Osteoblast (primary cell): ENCODE results near the gene MADD. TPM values are rescaled to one million over a fixed set of nuclear protein-coding genes. Genes with fewer than 3 reads are reported as not detected.
"Not testable (repeated sequence)": the region's sequence is repeated elsewhere in the genome, so short reads cannot be mapped to it uniquely, and the experiment has no call there.

Source experiments
- DNase-seq: peaks from one replicate; pipeline ENCODE4 v3.0.0; 2011; ENCODE audit warnings: low spot score, mixed read lengths; ENCODE audit not compliant: insufficient read length; ENCODE audit errors: missing footprints
- H2AFZ ChIP-seq: 2 replicates; pipeline ENCODE4 v1.6.0; 2011; ENCODE audit warnings: mild to moderate bottlenecking, low read length
- H3K27ac ChIP-seq: 2 replicates; pipeline ENCODE4 v1.5.1; 2011; ENCODE audit warnings: mild to moderate bottlenecking, low read depth, low read length, moderate library complexity
- H3K27me3 ChIP-seq: 2 replicates; pipeline ENCODE4 v1.6.0; 2012; ENCODE audit warnings: mild to moderate bottlenecking, control low read depth, inconsistent platforms, low read length, moderate library complexity; ENCODE audit not compliant: insufficient read depth
- H3K36me3 ChIP-seq: 2 replicates; pipeline ENCODE4 v1.5.1; 2011; ENCODE audit warnings: mild to moderate bottlenecking, low read length, control low read depth, moderate library complexity; ENCODE audit not compliant: insufficient read depth
- H3K4me1 ChIP-seq: 2 replicates; pipeline ENCODE4 v1.5.1; 2011; ENCODE audit warnings: mild to moderate bottlenecking, low read length, control low read depth, moderate library complexity; ENCODE audit not compliant: insufficient read depth
- H3K4me2 ChIP-seq: 2 replicates; pipeline ENCODE4 v1.6.0; 2011; ENCODE audit warnings: mild to moderate bottlenecking, low read length; ENCODE audit not compliant: insufficient read depth
- H3K4me3 ChIP-seq: fragments of 200-600 bp; sonication (generic); 3 replicates; pipeline ENCODE4 v1.5.1; 2012; ENCODE audit warnings: mild to moderate bottlenecking, low read length, inconsistent platforms; ENCODE audit not compliant: insufficient read depth
- H3K79me2 ChIP-seq: 2 replicates; pipeline ENCODE4 v1.6.0; 2012; ENCODE audit warnings: mild to moderate bottlenecking, low read length, control low read depth, inconsistent platforms; ENCODE audit not compliant: insufficient read depth
- H3K9me3 ChIP-seq: 2 replicates; pipeline ENCODE4 v1.5.1; 2011; ENCODE audit warnings: low read depth, low read length, control low read depth
- H4K20me1 ChIP-seq: 2 replicates; pipeline ENCODE4 v1.6.0; 2012; ENCODE audit warnings: mild to moderate bottlenecking, low read length, control low read depth; ENCODE audit not compliant: insufficient read depth
- CTCF ChIP-seq: IDR thresholded peaks from 2 replicates; pipeline ENCODE4 v1.5.1; 2011; ENCODE audit warnings: mild to moderate bottlenecking, low read depth, low read length, moderate library complexity; ENCODE audit errors: extremely low read depth
- total RNA-seq: library from RNA; depleted of rRNA; stranded (reverse); fragments of >200 nt; gene quantifications from 2 replicates; pipeline ENCODE4 v1.2.3, GENCODE V29; 2012

Gene MADD
- total RNA-seq, 1 donor, result 21.7 TPM

- H3K27ac ChIP-seq, result no peak overlapping the region
- H3K27me3 ChIP-seq, result no peaks in the 10 kb centered on the region
These were observed 62.4 kb downstream of the MADD start for GRCh38 chr11:47332303-47332711.

GRCh38 chr11:47332791-47333525, 63.0 kb downstream of the MADD start:
- Histone ChIP-seq H3K4me2 (no peak overlapping the region), H3K9me3 (no peaks in the 10 kb centered on the region), H3K4me1 (no peaks in the 10 kb centered on the region), H3K27ac (no peak overlapping the region), H4K20me1 (no peaks in the 10 kb centered on the region), H2AFZ (no peak overlapping the region), H3K27me3 (no peaks in the 10 kb centered on the region), H3K36me3 (peaks cover 13% of the 10 kb centered on the region), H3K4me3 (no peak overlapping the region), H3K79me2 (no peaks in the 10 kb centered on the region)
- no peak for TF ChIP-seq CTCF
- DNase-seq, result peak; percentile 88

More at GRCh38 chr11:47332303-47332711, 62.4 kb downstream of the MADD start:
- Histone ChIP-seq H3K4me3 (no peak overlapping the region), H3K4me1 (no peaks in the 10 kb centered on the region), H2AFZ (no peak overlapping the region), H3K79me2 (no peaks in the 10 kb centered on the region), H3K4me2 (no peak overlapping the region), H4K20me1 (no peaks in the 10 kb centered on the region), H3K36me3 (peaks cover 15% of the 10 kb centered on the region), H3K9me3 (no peaks in the 10 kb centered on the region)
- no peak for TF ChIP-seq CTCF
- peak; percentile 84 for DNase-seq

GRCh38 chr11:47333526-47333845, 63.6 kb downstream of the MADD start:
- H2AFZ ChIP-seq, result no peak overlapping the region
- no peak for DNase-seq
- no peak overlapping the region for H3K27ac ChIP-seq
- H4K20me1 ChIP-seq, result no peaks in the 10 kb centered on the region
- H3K36me3 ChIP-seq, result peaks cover 7% of the 10 kb centered on the region
- no peak overlapping the region for H3K4me3 ChIP-seq
- no peak overlapping the region for H3K4me2 ChIP-seq
- H3K9me3 ChIP-seq, result no peaks in the 10 kb centered on the region
- TF ChIP-seq CTCF, result no peak
- H3K4me1 ChIP-seq, result no peaks in the 10 kb centered on the region
- H3K27me3 ChIP-seq, result no peaks in the 10 kb centered on the region
- no peaks in the 10 kb centered on the region for H3K79me2 ChIP-seq

- Histone ChIP-seq H3K27me3 (no peaks in the 10 kb centered on the region), H3K9me3 (no peaks in the 10 kb centered on the region), H3K27ac (no peak overlapping the region), H3K36me3 (peaks cover 2% of the 10 kb centered on the region), H3K4me3 (no peak overlapping the region), H3K79me2 (no peaks in the 10 kb centered on the region), H3K4me1 (no peaks in the 10 kb centered on the region), H3K4me2 (no peak overlapping the region), H4K20me1 (no peaks in the 10 kb centered on the region), H2AFZ (no peak overlapping the region)
- TF ChIP-seq CTCF, result no peak
- peak; percentile 44 for DNase-seq
These were observed 64.0 kb downstream of the MADD start for GRCh38 chr11:47333886-47334443.

- H3K36me3 ChIP-seq, H3K9me3 ChIP-seq, H3K4me1 ChIP-seq, H3K27me3 ChIP-seq, H2AFZ ChIP-seq, H4K20me1 ChIP-seq, H3K4me2 ChIP-seq, H3K27ac ChIP-seq, H3K79me2 ChIP-seq, H3K4me3 ChIP-seq: not testable (repeated sequence)
- DNase-seq, result peak; percentile 59
These were observed 64.9 kb downstream of the MADD start for GRCh38 chr11:47334699-47335411.
